ENCODE data around the gene MAP4K2.
A peak's percentile ranks its signal among the peaks of the same experiment; 100 is the strongest.
"Not testable (repeated sequence)": the region's sequence is repeated elsewhere in the genome, so short reads cannot be mapped to it uniquely, and the experiment has no call there.

Gene MAP4K2

DNA sequence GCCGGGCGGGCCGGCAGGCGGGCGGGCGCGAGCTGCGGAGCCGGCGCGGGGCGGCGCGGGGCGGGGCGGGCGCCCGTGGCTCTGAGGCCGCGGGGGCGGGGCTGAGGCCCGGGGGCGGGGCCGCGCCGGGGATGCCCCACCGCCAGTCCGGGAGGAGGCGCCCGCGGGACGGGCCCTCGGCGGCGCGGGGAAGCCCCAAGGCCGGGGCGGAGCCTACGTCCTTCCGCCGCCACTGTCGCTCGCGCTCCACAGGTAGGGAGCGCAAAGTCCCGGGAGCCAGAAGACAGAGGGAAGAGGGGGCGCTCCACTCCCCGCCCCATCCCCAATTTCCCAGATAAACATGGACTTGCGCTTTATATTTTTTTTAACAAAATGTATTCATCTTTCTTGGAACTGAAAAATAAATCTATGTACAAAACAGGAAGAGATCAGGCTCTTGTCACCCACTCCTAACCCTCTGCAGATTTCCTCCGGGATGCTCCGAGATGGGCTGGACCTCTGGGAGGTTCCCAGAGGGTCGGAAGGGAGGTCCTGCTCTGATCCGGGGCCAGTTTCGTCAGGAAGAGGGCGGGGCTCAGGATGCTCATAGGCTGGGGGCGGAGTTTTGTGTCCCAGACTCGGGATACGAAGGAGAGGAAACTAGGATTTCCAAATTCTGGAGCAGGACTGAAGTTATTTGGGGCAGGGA is at the start of gene MAP4K2:
TSS of gene MAP4K2 (minus strand) at position 57 of the 688 bp plus-strand sequence. CDS start 65 bp downstream, outside the sequence.
- peak; percentile 83 for DNase-seq

GRCh38 chr11:64851831-64852351 is 48.9 kb upstream of the MAP4K2 start:
- DNase-seq, result no peak

DNA sequence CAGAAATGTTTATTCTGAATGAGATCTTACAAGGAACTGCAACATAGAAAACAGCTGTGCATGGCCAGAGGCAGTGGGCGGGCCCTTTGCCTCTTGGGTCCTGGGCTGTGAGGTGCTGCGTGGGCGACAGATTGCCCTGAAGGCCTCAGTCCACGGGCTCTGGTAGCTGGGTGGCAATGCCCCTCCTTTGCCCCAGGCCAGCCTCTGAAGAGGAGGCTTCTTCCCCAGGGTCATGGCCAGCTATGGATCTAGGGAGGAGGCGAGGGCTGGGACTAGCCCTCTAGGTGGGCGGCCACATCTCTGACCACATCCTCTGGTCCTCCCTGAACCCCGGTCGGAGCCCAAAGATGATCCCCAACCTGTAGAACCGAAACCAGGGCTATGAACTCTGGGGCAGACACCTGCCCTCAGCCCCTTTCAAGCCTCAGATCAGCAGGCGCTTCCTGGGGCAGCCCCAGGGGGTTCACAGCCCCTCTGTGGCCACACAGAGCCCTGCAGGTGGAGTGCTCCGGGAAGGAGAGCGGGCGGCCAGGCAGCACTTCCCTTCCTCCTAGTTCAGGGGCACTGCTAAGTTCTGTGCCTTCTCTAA is 48.1 kb upstream of the MAP4K2 start:
- no peak for DNase-seq

GRCh38 chr11:64849598-64850356 is 46.8 kb upstream of the MAP4K2 start:
- no peak for DNase-seq

DNA sequence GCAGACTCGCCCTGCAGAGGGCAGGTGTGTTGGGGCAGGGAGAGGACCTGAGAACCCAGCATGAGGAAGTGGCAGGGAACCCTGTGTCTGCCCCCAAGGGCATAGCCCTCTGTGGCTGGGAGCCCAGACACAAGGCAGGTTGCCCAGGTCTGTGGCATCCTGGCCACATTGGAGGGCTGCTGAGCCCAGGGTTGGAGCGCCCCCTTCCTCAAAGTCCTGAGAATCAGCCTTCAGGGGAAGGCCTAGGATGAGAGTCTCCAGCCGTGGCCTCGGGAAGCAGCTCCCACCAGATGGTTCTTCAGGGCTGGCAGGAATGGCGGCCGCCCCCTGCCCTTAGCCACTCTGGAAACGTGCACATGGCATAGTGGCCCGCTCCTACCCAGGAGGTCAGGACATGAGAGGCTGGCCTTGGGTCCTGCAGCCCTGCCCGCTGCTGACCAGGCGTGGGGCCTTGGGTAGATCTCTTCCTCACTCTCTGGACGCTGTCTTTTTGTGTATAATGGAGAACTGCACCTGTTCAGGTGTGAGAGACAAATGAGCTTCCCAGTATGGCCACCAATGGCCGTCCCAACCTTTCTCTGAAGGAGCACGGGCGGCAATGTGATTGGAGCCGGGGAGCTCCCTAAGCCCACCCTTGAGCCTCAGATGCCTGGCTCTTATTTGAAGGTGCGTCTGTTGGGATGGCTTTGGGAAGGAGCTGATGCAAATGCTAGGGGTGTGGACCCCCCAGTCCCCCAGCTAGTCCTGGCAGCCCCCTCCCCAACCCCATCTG is 46.0 kb upstream of the MAP4K2 start:
- no peak for DNase-seq

DNA sequence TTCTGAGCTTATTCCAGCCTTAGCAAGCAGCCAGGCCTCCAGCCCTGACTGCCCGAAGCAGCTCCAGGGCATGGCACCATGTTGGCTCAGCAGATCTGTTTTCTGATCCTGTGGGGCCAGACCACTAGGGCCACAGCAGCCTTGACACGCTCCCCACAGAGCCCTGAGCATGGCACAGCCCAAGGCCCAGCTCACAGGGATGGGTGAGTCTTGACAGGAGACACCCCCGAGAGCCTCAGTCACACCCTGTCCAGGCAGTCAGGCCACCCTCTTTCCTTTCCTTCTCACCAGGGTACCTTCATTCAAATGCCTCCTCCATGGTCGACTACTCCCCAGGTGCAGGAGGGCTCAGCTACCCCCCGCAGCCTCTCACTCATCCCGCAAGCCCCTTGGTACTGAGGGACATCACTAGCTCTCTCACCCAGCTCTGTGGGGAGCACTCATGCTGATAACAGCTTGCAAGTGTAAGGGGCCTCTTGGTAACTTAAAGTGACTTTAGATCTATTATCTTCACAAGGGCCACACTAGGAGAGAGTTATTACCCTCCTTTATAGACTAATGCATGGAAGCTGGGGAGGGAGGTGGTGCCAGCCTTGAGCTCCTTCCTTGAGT is 45.3 kb upstream of the MAP4K2 start:
- DNase-seq, result no peak

DNA sequence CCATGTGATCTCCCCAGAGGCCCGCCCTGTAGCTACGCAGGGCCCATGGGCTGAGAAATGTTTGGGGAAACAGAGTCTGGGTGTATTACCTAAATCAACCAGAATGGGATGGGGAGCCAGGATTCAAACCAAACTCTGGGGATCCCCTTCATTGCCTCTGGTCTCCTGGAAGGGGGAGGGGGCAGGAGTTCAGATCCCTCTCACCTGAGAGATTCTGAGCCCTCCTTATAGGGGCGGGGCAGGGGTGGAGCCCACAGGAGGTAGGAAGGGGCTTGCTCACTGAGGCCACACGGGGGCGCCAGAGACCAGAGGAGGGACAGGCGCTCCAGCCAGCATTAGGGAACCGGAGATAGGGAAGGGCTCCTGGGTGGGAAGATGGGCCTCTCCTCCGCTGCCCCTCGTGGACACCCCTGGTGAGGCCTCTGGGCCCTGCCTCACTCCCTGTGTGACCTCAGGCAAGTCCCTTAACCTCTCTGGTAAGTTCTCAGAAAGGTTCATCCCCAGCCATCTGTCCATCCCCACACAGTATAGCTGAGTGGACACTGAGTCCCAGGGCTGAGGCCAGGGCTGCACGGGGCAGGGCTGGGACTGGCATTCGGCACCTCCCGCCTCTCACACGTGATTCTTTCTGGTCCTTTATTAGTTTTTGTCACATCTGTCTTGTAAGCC is 44.1 kb upstream of the MAP4K2 start:
- DNase-seq, result peak; percentile 85

GRCh38 chr11:64845776-64846129 is 42.7 kb upstream of the MAP4K2 start:
- DNase-seq, result not testable (repeated sequence)

DNA sequence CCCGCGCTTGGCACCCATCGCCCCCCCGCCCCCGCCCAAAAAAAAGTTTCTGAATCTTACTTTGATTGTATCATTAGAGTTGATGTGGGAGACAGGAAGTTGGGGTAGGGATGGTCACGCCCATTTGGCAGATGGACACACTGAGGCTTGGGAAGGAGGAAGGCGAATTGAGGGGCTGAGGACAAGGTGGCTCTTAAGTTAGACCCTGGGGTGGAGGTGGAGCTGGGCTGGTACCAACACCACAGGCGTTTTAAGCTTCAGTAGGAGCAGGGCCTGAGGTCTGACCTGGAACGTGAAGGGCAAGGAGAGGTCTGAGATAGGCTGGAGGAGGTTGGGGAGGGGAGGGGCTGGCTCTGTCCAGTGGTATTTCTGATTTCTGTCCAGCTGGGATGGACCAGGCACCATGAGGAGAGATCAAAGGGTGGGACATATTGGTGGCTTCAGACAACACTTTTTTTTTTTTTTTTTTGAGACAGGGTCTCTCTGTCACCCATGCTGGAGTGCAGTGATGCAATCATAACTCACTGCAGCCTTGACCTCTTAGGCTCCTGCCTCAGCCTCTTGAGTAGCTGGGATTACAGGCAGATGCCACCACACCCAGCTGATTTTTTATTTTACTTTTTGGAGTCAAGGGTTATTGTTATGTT is 42.2 kb upstream of the MAP4K2 start:
- no peak for DNase-seq

DNA sequence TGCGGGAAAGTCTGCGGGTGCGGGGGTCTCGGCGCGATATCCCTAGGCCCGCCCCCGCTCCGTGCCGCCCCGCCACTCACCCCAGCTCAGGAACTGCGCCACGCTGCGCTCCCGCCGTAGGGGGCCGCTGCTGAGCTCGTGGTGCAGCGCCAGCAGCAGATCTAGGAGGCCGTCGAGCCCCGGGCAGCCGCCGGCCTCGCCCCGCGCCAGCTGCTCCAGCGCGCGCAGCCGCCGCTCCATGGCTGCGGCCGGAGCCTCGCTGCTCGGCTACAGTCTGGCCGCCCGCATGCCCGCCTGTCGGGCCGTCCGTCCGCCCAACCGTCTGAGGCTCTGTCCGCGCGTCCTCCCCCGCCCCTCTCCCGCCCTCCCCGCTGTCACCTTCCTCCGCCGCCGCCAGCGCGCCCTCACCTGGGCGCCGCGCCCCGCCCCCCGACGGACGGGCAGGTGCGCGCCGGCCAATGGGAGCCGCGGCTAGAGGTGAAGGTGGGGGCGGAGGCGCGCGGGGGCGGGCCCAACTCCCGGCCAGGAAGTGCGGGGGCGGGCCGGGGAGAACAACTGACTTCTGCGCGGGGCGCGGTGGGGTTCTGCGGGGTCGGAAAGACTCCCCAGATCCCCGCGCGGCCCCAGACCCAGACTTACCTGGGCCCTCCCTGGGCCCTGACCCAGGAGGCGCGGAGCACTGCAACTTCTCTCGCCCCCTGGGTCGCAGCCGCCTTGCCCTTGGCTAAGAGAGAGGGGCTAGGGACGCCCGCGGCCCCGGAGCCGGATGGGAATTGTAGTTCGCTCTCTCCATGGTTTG is 41.5 kb upstream of the MAP4K2 start, which contains the start of gene CDC42BPG:
TSS of gene CDC42BPG (minus strand) at position 324 of the 799 bp plus-strand sequence. CDS start at position 240, 84 bp downstream.
- DNase-seq, result peak; percentile 91

DNA sequence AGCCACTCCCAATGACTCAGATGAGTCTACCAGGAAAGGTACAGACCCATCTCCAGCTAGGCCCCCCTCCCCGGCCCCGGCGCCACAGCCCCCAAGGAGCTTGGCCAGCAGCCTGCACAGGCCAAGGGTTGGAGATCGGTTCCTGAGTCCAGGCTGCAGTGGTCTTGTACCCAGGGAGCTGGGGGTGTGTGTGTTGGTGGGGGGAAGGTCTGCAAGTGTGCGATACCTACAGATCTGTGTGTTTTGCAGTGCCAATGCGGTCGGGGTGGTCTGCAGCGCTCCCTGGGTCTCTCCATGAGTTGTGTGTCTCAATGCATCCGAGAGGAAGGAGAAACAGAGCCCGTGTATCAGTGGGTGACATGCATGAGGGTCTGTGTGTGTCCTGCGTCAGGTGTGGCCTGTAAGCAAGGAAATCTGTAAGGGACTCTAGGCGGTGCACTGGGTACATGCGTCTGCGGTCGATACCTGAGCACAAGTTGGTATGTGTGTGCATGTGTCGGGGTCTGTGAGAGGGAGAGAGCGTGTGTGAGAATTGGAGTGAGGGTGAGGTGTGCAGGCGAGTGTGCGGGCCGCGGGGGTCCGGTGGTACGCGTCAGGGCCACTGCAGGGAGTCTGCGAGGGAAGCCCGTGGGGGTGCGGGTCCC is 40.8 kb upstream of the MAP4K2 start:
- no peak for DNase-seq

GRCh38 chr11:64842851-64843685 is 40.1 kb upstream of the MAP4K2 start:
- no peak for DNase-seq

GRCh38 chr11:64842366-64842759 is 39.3 kb upstream of the MAP4K2 start:
- no peak for DNase-seq

DNA sequence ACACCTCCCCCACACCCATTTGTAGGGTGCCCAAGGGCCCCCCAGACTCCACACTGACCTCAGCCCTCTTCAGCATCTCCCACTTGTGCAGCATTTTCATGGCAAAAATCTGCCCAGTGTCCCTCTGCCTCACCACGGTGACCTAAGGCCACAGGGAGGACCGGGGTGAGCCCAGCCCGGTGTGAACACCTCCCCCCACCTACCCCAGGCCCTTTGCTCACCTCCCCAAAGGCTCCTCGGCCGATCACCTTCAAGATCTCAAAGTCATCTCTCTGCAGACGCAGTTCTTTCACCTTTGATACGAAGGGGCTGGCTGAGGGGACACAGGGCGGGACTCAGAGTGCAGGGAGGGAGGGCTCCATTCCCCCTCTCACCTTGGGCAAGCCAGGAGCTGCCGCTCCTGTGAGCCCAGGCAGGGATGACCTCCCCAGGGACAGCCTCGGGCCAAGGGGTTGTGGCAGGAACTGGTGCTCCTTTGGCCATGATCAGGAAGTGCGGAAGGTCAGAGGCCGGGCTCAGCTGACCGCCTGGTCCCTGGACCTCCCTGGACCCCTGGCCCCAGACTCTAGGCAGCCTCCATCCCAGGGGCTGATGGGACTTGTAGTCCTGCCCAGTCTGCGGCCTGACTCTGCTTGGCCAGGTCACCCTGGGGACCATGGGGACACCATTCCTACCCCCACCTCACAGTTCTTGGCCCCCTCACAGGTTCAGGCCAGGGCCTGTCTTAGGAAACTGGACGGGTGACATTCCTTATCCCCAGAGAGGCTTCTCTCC is 38.8 kb upstream of the MAP4K2 start:
- no peak for DNase-seq

DNA sequence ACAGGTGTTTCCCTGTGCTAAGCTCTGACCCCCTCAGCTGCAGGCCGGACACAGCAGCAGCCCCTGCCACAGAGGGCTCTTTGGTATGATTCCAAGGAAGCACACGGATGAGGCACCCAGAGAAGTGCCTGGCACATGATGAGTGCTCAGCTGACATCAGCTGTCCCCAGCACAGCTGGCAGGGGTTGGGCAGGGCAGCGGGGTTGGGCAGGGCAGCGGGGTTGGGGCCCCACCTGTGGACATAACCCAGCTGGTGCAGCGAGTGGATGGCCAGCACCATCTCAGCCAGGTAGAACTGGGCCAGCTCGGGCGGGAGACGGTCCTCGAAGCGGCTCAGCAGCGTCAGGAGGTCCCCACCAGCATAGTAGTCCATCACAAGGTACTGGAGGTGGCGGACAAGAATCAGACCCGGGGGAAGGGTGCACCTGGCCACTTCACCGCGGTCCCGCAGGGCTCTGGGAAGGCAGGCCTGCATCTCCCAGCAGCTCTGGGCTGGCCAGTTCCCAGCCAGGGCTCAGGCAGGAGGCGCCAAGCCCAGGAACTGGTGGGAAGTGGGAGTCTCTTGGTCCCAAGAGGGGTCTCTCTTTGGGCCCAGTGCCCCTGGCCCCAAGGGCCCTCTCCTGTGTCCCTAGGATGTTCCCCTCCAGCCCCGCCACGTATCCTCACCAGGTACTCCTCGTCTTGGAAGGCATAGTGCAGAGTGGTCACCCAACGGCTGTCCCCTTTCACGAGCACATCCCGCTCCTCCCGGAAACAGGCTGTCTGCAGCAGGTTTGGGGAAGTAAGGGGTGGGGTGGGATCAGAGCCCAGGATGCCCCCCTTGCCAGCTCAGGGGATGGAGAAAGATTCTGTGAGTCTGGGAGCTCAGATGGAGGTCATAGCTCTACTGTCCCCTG is 37.1 kb upstream of the MAP4K2 start:
- no peak for DNase-seq

GRCh38 chr11:64839335-64839734 is 36.3 kb upstream of the MAP4K2 start:
- DNase-seq, result no peak

All from NCI-H2171 (cell line).